ENCODE measurements around the gene GPC6. TPM values are rescaled to one million over a fixed set of nuclear protein-coding genes. Genes with fewer than 3 reads are reported as not detected.

GPC6 gene
- total RNA-seq, 2 donors from 2014 or later = not detected

DNA sequence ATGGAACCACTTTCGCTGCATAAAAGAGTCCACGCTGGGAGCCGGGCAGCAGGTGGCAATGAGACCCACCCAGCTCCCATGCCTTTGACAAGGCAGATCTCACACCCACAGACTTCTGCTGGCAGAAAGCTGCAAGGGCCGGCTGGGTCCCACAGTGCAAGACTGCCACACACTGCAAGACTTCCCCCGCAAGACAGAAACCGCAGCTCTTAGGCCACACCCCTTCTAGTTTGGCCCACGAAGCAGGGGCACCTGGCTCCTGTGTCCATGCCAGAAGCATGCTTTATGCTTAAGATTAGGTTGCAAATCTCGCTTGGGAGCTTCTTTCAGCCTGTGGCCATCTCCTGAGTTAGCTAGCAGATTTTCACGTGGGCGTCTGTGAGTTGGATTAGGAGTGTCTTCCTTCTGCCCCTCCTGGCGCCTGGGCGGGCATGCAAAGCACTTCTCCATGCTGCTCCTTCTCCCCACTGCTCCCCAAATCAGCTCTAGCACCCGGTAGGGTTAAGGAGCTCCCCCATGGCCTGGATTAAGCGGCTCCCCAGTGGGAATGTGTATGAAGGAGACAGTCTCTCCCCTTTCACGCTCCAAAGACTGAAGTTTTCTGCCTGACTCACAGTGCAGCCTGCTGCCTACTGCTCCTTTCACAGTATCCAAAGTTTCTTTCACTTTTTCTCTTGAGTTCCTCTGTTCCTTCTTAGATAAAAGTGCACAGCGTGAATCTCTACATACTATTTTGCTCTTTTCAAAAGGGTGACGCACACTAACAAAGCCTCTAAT, 17.7 kb downstream of the GPC6 start:
- Mint-ChIP-seq H3K9me3 (peaks cover 9% of the 10 kb centered on the region), H3K4me3 (no peak overlapping the region), H3K27ac (no peak overlapping the region), H3K27me3 (peaks cover 11% of the 10 kb centered on the region), H3K36me3 (ENCODE audit: low read depth) (no peaks in the 10 kb centered on the region), H3K4me1 (no peaks in the 10 kb centered on the region)
- no peak for ATAC-seq (replicated peaks)

DNA sequence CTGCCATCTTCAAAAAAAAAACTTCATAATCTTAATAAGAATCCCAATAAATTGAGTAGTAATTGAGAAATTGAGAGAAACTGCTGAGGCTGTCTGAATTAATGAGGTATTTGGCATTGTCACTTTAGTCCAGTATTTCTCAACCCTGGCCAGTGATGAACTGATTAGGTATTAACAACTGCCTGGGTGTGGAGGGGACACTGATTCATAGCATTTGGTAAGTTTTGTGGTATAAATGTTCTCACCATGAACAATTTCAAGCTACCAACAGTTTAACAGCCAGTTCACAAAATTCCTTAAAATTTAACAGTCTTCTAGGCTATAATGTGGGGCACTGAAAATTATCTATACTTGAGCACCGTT, 18.3 kb downstream of the GPC6 start:
- Mint-ChIP-seq H3K4me3 (no peak overlapping the region), H3K4me1 (no peaks in the 10 kb centered on the region), H3K27ac (no peak overlapping the region), H3K27me3 (peaks cover 13% of the 10 kb centered on the region), H3K36me3 (ENCODE audit: low read depth) (no peaks in the 10 kb centered on the region), H3K9me3 (peaks cover 11% of the 10 kb centered on the region)
- ATAC-seq (replicated peaks) = no peak

DNA sequence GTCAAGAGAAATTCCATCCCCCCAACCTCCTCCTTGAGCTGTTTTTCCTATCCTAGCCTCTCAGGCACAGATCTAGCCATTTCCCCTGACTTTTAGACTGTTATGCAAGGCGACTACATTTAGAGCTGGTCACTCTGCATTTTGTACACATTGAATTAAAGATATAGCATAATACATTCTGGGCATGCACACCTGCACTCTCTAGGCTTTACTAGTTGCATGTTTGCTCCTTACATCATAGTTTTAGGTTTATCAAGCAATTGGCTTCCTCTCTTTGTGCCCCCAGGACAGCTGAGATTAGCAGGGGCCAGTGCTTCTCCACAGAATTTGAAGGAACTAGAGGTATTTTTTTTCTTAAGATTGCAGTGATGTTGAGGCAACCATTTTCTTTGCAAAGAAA, 19.5 kb downstream of the GPC6 start:
- no peak for ATAC-seq (replicated peaks)
- H3K36me3 Mint-ChIP-seq (ENCODE audit: low read depth) = no peaks in the 10 kb centered on the region
- peaks cover 15% of the 10 kb centered on the region for H3K9me3 Mint-ChIP-seq
- H3K4me3 Mint-ChIP-seq = no peak overlapping the region
- no peaks in the 10 kb centered on the region for H3K4me1 Mint-ChIP-seq
- H3K27ac Mint-ChIP-seq = no peak overlapping the region
- H3K27me3 Mint-ChIP-seq = peaks cover 15% of the 10 kb centered on the region

DNA sequence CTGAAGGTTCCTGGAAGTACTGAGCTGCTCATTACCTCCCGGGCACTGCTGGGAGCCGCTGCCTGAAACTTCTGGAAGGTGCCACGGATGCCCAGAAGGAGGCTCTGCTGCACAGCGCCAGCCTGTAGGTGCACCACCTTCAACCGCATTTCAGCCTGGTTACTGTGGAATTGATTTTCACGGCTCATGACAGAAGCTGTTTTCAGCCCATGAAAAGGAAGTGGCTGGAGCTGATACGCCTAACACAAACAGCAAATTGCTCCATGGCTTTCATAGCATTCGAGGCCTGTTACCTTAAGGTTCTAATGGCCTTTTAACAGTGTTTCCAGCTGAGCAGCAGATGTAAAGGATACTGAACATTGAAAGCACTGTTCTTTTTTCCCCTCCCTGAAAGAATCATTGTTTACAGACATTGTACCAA, 22.0 kb downstream of the GPC6 start:
- ATAC-seq (replicated peaks) = no peak
- H3K4me1 Mint-ChIP-seq = no peaks in the 10 kb centered on the region
- H3K27me3 Mint-ChIP-seq = peaks cover 9% of the 10 kb centered on the region
- no peak overlapping the region for H3K27ac Mint-ChIP-seq
- no peak overlapping the region for H3K4me3 Mint-ChIP-seq
- H3K36me3 Mint-ChIP-seq (ENCODE audit: low read depth) = no peaks in the 10 kb centered on the region
- peaks cover 8% of the 10 kb centered on the region for H3K9me3 Mint-ChIP-seq

DNA sequence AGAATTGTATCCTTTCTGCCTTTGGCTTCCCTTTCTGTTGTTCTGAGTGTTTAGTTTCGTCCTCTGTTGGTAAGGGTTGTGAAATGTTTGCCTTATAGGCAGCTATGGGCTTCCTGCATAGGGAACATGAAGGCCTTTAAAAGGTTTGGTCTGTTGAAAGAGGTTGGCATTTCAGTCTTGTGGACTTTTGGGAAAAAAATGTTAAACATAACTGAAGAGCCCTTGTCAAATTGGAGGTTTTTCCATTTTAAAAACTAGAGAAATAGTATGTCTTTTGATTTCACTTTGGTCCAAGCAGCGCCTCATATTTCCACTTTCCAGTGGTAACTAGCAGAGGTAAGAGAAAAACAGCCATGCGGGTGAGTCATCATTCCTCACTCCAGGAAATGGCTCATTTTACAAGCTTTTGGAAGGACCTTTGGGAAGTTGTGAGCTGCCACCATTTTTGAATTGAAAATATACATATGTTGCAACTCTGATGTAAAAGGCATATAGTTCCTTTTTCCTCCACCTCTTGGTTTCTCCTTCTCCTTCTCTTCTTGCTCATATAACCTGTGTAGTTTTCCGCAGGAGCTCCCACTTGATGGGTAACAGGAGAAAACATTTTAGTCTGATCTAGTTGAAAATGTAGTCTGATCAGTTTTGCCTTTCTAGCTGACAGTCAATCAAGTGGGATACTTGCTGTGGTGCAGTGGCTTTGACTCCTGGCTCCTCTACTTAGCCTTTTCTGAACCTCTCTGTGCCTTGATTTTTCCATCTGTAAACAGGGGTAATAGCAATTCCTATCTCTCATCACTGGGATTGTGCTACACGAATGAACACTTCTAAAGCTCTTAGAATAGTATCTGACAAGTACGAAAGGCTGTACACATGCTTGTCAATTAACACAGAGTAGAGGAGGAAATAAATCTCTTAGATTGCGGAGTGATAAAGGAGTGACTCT, 23.0 kb downstream of the GPC6 start:
- ATAC-seq (replicated peaks) = no peak
- H3K4me3 Mint-ChIP-seq = no peak overlapping the region
- no peaks in the 10 kb centered on the region for H3K4me1 Mint-ChIP-seq
- peaks cover 8% of the 10 kb centered on the region for H3K9me3 Mint-ChIP-seq
- H3K27ac Mint-ChIP-seq = no peak overlapping the region
- no peaks in the 10 kb centered on the region for H3K36me3 Mint-ChIP-seq (ENCODE audit: low read depth)
- H3K27me3 Mint-ChIP-seq = peaks cover 7% of the 10 kb centered on the region

DNA sequence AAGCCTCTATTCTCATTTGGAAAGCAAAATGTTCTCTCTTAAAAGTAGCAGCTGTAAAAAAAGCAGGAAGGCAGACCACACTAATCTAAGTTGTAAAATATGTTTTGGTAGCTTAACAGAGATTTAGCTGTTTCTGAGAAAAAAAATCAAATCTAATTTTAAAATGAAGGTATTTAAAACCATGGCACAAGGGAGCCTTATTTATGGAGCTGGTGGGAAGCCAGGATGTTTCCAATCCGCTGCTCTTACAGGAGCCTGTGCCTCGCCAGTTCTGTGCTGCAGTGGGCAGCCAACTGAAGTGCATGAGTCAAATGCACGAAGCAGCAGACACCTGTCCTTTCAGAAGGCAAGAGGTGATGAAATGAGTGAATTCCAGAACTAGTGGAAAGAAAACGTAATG, 28.2 kb downstream of the GPC6 start:
- Mint-ChIP-seq H3K27ac (no peak overlapping the region), H3K9me3 (peaks cover 5% of the 10 kb centered on the region), H3K4me3 (no peak overlapping the region), H3K4me1 (no peaks in the 10 kb centered on the region), H3K36me3 (ENCODE audit: low read depth) (no peaks in the 10 kb centered on the region), H3K27me3 (peaks cover 3% of the 10 kb centered on the region)
- no peak for ATAC-seq (replicated peaks)

DNA sequence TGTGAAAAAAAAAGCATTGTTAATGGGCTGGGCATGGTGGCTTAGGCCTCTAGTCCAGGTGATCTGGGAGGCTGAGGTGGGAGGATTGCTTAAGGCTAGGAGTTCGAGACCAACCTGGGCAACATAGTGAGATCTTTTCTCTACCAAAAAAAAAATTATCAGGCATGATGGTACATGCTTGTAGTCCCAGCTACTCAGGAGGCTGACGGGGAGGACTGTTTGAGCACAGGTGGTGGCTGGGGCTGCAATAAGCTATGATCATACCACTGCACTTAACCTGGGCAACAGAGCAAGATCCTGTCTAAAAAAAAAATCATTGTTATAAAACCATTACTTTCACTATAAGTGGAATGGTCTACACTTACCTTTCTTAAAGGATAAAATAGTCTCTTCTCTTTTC, 30.4 kb downstream of the GPC6 start:
- H3K27ac Mint-ChIP-seq = no peak overlapping the region
- no peaks in the 10 kb centered on the region for H3K4me1 Mint-ChIP-seq
- no peak for ATAC-seq (replicated peaks)
- H3K27me3 Mint-ChIP-seq = no peaks in the 10 kb centered on the region
- no peak overlapping the region for H3K4me3 Mint-ChIP-seq
- no peaks in the 10 kb centered on the region for H3K9me3 Mint-ChIP-seq
- H3K36me3 Mint-ChIP-seq (ENCODE audit: low read depth) = no peaks in the 10 kb centered on the region

DNA sequence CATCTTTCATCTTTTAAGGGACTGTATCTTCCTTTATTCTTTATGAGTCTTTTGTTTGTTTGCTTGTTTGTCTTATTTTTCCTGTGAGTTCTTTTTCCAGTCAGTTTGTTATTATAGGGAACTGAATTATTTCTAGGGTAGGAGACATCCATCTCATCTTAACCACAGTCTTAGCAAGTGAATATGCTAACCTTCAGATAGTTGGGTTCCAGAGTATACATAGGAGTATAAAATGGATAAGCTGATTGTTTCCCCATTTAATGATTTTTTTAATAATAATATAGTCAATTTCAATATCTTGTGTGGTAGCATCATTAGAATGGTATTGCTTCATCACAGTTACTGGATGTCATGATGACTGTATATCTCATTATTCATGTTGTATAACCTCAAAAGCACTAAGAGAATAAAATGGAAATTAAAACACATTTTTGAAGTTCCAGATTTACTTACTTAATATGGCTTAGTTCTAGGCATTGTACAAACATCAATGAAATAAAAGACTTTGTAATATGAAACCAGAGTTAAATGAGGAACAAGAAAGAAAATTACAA, 33.0 kb downstream of the GPC6 start:
- Mint-ChIP-seq H3K27ac (no peak overlapping the region), H3K9me3 (no peaks in the 10 kb centered on the region), H3K27me3 (no peaks in the 10 kb centered on the region), H3K36me3 (ENCODE audit: low read depth) (no peaks in the 10 kb centered on the region), H3K4me3 (no peak overlapping the region), H3K4me1 (no peaks in the 10 kb centered on the region)
- no peak for ATAC-seq (replicated peaks)

DNA sequence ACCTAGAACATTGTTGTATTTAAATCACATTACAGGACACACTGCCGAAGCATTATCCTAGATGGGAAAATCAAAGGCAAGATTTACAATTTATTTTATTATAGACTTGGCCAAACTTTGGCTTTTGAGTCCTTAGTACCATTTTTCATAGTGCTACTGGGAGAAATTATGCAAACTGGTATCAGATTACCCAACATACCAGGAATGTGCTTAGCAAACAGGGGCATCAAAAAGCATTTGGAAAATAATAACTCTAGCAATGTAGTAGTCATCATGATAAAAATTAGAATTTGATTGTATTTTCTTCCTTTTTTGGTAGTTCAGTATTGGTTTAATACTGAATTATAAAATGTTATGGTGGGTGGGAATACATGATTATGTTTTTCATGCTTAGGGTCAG, 34.0 kb downstream of the GPC6 start:
- Mint-ChIP-seq H3K4me3 (no peak overlapping the region), H3K36me3 (ENCODE audit: low read depth) (no peaks in the 10 kb centered on the region), H3K27me3 (no peaks in the 10 kb centered on the region), H3K27ac (no peak overlapping the region), H3K9me3 (no peaks in the 10 kb centered on the region), H3K4me1 (no peaks in the 10 kb centered on the region)
- no peak for ATAC-seq (replicated peaks)

DNA sequence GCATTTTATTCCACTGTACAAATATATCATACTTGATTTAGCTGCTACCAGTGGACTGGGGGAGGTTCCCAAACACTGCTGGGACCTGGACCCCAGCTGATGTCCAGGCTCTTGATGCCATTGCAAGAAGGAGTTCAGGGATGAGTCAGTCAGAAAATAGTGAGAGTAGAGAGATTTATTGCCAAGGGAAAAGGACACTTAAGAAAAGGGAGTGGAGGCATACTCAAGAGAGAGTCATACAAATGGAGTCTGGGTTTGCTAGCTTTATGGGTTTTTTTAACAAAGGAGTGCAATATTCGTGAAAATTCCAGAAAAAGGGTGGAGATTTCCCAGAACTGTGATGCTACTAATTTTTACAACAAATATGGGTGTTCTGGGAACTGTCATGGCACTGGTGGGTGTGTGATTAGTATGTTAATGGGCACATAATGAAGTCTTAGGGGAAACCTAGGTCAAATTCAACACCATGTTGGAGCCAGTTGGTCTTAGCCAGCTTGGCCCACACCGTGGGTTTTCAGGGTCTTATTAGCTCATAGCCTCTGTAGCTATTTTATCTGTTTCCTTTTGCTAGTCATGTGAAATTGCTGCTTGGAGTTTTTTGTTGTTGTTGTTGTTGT, 36.2 kb downstream of the GPC6 start:
- Mint-ChIP-seq H3K36me3 (ENCODE audit: low read depth) (no peaks in the 10 kb centered on the region), H3K4me3 (no peak overlapping the region), H3K4me1 (no peaks in the 10 kb centered on the region), H3K9me3 (no peaks in the 10 kb centered on the region), H3K27ac (no peak overlapping the region), H3K27me3 (no peaks in the 10 kb centered on the region)
- ATAC-seq (replicated peaks) = no peak

DNA sequence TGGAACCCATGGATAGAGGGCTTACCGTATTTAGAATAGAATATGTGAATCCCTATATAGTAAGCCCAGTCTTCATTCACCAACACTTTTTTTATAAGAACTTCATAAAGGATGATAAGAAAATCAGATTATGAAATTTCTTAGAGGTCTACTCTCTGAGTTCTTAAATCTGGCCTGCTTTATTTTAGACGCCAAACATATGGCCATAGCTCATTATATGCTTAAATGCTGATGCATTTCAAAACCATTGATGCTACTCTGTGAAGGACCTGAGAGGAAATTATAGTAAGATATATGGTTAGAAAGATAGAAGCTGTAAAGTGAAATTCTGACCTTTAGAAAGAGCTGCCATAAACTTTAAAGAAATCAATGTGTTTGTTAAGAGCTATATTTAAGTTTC, 38.3 kb downstream of the GPC6 start:
- no peaks in the 10 kb centered on the region for H3K27me3 Mint-ChIP-seq
- no peak overlapping the region for H3K27ac Mint-ChIP-seq
- H3K4me3 Mint-ChIP-seq = no peak overlapping the region
- ATAC-seq (replicated peaks) = no peak
- H3K4me1 Mint-ChIP-seq = no peaks in the 10 kb centered on the region
- no peaks in the 10 kb centered on the region for H3K9me3 Mint-ChIP-seq
- H3K36me3 Mint-ChIP-seq (ENCODE audit: low read depth) = no peaks in the 10 kb centered on the region

DNA sequence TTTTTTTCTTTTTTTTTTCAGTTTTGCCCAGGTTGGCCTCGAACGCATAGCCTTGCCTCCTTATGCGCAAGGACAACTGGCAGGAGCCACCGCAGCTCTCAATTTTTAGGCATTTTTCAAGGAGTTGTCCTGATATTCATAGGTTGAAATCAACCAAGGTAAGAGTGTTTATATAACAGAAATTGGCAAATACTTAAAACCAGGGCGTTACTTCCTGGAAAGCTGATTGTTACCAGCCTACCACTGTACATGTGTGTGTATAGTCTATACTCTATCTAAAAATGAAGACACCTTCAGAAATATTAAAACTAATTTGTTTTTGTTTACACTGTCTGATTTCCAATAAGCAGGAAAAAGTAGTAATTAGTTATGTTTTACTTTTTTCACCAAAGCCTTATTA, 39.2 kb downstream of the GPC6 start:
- Mint-ChIP-seq H3K27me3 (no peaks in the 10 kb centered on the region), H3K4me3 (no peak overlapping the region), H3K4me1 (no peaks in the 10 kb centered on the region), H3K9me3 (no peaks in the 10 kb centered on the region), H3K36me3 (ENCODE audit: low read depth) (no peaks in the 10 kb centered on the region), H3K27ac (no peak overlapping the region)
- no peak for ATAC-seq (replicated peaks)

DNA sequence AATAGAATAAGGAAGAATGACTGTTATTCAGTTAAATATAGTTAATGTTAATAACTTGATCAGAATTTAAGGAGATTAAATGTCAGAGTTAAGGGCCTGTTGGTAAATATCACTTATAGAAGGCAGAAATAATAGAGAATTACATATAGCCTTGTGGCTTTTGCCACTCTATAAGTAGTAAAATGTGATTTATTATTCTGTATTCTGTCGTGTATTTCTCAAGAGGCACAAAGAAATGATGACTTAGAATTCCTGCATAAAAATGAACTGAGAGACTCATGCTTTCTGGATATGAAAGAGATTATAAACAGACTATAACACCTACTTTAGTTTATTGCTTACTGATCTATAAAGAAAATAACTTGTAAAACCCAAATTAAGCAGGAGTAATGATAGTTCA, 40.1 kb downstream of the GPC6 start:
- H3K9me3 Mint-ChIP-seq = no peaks in the 10 kb centered on the region
- H3K27ac Mint-ChIP-seq = no peak overlapping the region
- no peak for ATAC-seq (replicated peaks)
- H3K4me1 Mint-ChIP-seq = no peaks in the 10 kb centered on the region
- no peaks in the 10 kb centered on the region for H3K36me3 Mint-ChIP-seq (ENCODE audit: low read depth)
- H3K27me3 Mint-ChIP-seq = no peaks in the 10 kb centered on the region
- H3K4me3 Mint-ChIP-seq = no peak overlapping the region

DNA sequence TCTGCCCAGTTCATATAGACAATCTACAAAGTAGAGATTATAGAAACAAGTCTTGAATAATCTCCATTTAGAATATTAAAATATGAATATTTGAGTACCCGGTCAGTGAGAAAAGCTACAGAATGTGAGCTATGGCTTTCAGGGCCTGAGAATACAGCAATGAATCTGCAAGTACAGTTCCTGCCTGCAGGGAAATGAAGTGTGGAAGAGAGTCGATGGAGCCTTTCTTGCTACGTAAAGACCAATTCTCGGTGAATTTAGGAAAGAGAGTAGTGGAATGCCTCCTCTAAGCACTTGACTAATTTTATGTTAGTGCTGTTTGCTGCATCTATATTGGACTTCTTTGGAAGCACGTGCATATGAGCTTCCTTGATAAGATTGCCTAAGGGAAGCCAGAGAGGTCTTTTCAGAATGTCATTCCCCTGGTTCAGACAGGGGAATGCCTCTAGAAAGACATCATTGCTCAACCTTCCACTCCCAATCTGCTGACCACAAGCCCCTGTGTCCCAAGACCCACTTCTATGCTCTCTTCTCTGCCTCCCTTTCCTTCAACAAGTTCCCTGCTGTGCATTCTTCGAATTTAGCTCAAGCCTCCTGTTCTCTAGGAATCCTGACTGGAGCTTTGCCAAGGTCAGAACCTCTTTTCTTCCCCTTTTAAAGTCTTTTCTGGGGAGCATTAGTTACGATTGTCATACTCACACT, 41.9 kb downstream of the GPC6 start:
- Mint-ChIP-seq H3K27ac (no peak overlapping the region), H3K9me3 (no peaks in the 10 kb centered on the region), H3K4me3 (no peak overlapping the region), H3K4me1 (no peaks in the 10 kb centered on the region), H3K36me3 (ENCODE audit: low read depth) (no peaks in the 10 kb centered on the region), H3K27me3 (no peaks in the 10 kb centered on the region)
- ATAC-seq (replicated peaks) = no peak

Measured in activated T-helper 17 cell treated with anti-CD3 and anti-CD28 coated beads, Interleukin-2, amount 50 U/mL, for 72 hours (primary cell).